Karpas-422 (cell line): ENCODE measurements around the gene FBN3. TPM values are rescaled to one million over a fixed set of nuclear protein-coding genes. Genes with fewer than 3 reads are reported as not detected.

ENCODE experiments used
- DNase-seq: peaks from one replicate; pipeline ENCODE4 v3.0.0-alpha.2; 2015
- H2AFZ ChIP-seq: fragments of 200-600 bp; sonication (generic); 2 replicates; pipeline ENCODE4 v1.6.1; 2014; ENCODE audit warnings: antibody characterized with exemption, low read length, mixed read lengths
- H3K27ac ChIP-seq: fragments of 200-600 bp; sonication (generic); 2 replicates; pipeline ENCODE4 v1.5.1; 2014; ENCODE audit warnings: mild to moderate bottlenecking, low read length, moderate library complexity
- H3K27me3 ChIP-seq: fragments of 200-600 bp; sonication (generic); 2 replicates; pipeline ENCODE4 v1.6.1; 2014; ENCODE audit warnings: low read length, mixed read lengths
- H3K36me3 ChIP-seq: fragments of 200-600 bp; sonication (generic); 2 replicates; pipeline ENCODE4 v1.6.1; 2014; ENCODE audit warnings: low read length, mixed read lengths; ENCODE audit not compliant: insufficient read depth
- H3K4me1 ChIP-seq: fragments of 200-600 bp; sonication (generic); 2 replicates; pipeline ENCODE4 v1.6.1; 2014; ENCODE audit warnings: mild to moderate bottlenecking, low read length, mixed read lengths
- H3K4me2 ChIP-seq: fragments of 200-600 bp; sonication (generic); 2 replicates; pipeline ENCODE4 v1.6.1; 2014; ENCODE audit warnings: low read length, low read depth, mild to moderate bottlenecking; ENCODE audit not compliant: poor library complexity, severe bottlenecking
- H3K4me3 ChIP-seq: fragments of 200-600 bp; sonication (generic); 2 replicates; pipeline ENCODE4 v1.5.1; 2014; ENCODE audit warnings: mild to moderate bottlenecking, antibody characterized with exemption, low read length, mixed read lengths
- H3K79me2 ChIP-seq: fragments of 200-600 bp; sonication (generic); 2 replicates; pipeline ENCODE4 v1.6.1; 2014; ENCODE audit warnings: mild to moderate bottlenecking, low read length, mixed read lengths
- H3K9ac ChIP-seq: fragments of 200-600 bp; sonication (generic); 2 replicates; pipeline ENCODE4 v1.6.0; 2014; ENCODE audit warnings: low read length
- H3K9me2 ChIP-seq: fragments of 200-600 bp; sonication (generic), shearing (Covaris generic); replicated peaks from 2 replicates; pipeline ENCODE4 v1.6.0; 2014; ENCODE audit warnings: mild to moderate bottlenecking, low read length, moderate library complexity; ENCODE audit not compliant: insufficient read depth
- H3K9me3 ChIP-seq: fragments of 300-700, 200-600 bp; sonication (generic); 2 replicates; pipeline ENCODE4 v1.6.1; 2014; ENCODE audit warnings: low read length, mixed read lengths
- H4K20me1 ChIP-seq: fragments of 200-600 bp; sonication (generic); 2 replicates; pipeline ENCODE4 v1.6.1; 2014; ENCODE audit warnings: mild to moderate bottlenecking, antibody characterized with exemption, low read length, low read depth; ENCODE audit not compliant: insufficient read depth
- total RNA-seq: library from RNA; depleted of rRNA; stranded (reverse); fragments of >200 nt; shearing (Covaris generic); gene quantifications from 2 replicates; pipeline ENCODE4 v1.2.3, GENCODE V29; 2014; ENCODE audit warnings: low replicate concordance

The FBN3 gene
- total RNA-seq, 1 experiment from 2014 or later, result not detected

- no peak overlapping the region for H3K4me3 ChIP-seq
- no peak overlapping the region for H3K9ac ChIP-seq
- H3K27ac ChIP-seq, result no peak overlapping the region
- H3K4me1 ChIP-seq, result no peaks in the 10 kb centered on the region
- no peak for DNase-seq
- no peaks in the 10 kb centered on the region for H3K36me3 ChIP-seq
- no peak overlapping the region for H2AFZ ChIP-seq
- H3K9me2 ChIP-seq, result no peaks in the 10 kb centered on the region
- H3K79me2 ChIP-seq, result no peaks in the 10 kb centered on the region
- H3K4me2 ChIP-seq, result no peak overlapping the region
- H3K27me3 ChIP-seq, result no peaks in the 10 kb centered on the region
- no peaks in the 10 kb centered on the region; the same call in 1 of the 2 replicates for H3K9me3 ChIP-seq
- H4K20me1 ChIP-seq, result no peaks in the 10 kb centered on the region
These were observed 74.0 kb downstream of the FBN3 start for GRCh38 chr19:8075158-8076074.

- Histone ChIP-seq H3K9me2 (no peaks in the 10 kb centered on the region), H3K79me2 (no peaks in the 10 kb centered on the region), H3K9ac (no peak overlapping the region), H4K20me1 (no peaks in the 10 kb centered on the region), H3K4me1 (no peaks in the 10 kb centered on the region), H3K27ac (no peak overlapping the region), H2AFZ (no peak overlapping the region), H3K9me3 (peaks cover 3% of the 10 kb centered on the region), H3K27me3 (no peaks in the 10 kb centered on the region), H3K36me3 (no peaks in the 10 kb centered on the region), H3K4me3 (no peak overlapping the region), H3K4me2 (no peak overlapping the region)
- DNase-seq, result no peak
These were observed 74.9 kb downstream of the FBN3 start for GRCh38 chr19:8074501-8074900.

GRCh38 chr19:8071912-8072311 is 77.5 kb downstream of the FBN3 start:
- no peak overlapping the region for H3K4me2 ChIP-seq
- peaks cover 10% of the 10 kb centered on the region for H3K9me3 ChIP-seq
- H3K27me3 ChIP-seq, result no peaks in the 10 kb centered on the region

GRCh38 chr19:8069096-8069973 is 80.1 kb downstream of the FBN3 start:
- Histone ChIP-seq H3K27ac (no peak overlapping the region), H3K4me3 (no peak overlapping the region), H3K4me2 (no peak overlapping the region), H3K79me2 (no peaks in the 10 kb centered on the region), H3K9ac (no peak overlapping the region), H3K27me3 (no peaks in the 10 kb centered on the region), H2AFZ (no peak overlapping the region), H3K4me1 (no peaks in the 10 kb centered on the region), H4K20me1 (no peaks in the 10 kb centered on the region), H3K9me3 (peaks cover 10% of the 10 kb centered on the region), H3K36me3 (no peaks in the 10 kb centered on the region), H3K9me2 (no peaks in the 10 kb centered on the region)
- DNase-seq, result peak; percentile 75

More at GRCh38 chr19:8071912-8072311, 77.5 kb downstream of the FBN3 start:
- H3K4me3 ChIP-seq, result no peak overlapping the region
- H3K9me2 ChIP-seq, result no peaks in the 10 kb centered on the region
- DNase-seq, result no peak
- H2AFZ ChIP-seq, result no peak overlapping the region
- no peak overlapping the region for H3K27ac ChIP-seq
- H4K20me1 ChIP-seq, result no peaks in the 10 kb centered on the region
- H3K79me2 ChIP-seq, result no peaks in the 10 kb centered on the region
- no peaks in the 10 kb centered on the region for H3K4me1 ChIP-seq
- H3K36me3 ChIP-seq, result no peaks in the 10 kb centered on the region
- H3K9ac ChIP-seq, result no peak overlapping the region

- no peak overlapping the region for H3K4me3 ChIP-seq
- H2AFZ ChIP-seq, result no peak overlapping the region
- no peak overlapping the region for H3K27ac ChIP-seq
- no peaks in the 10 kb centered on the region for H3K79me2 ChIP-seq
- no peaks in the 10 kb centered on the region for H3K9me2 ChIP-seq
- no peaks in the 10 kb centered on the region for H3K36me3 ChIP-seq
- peaks cover 10% of the 10 kb centered on the region for H3K9me3 ChIP-seq
- no peaks in the 10 kb centered on the region for H4K20me1 ChIP-seq
- no peaks in the 10 kb centered on the region for H3K4me1 ChIP-seq
- no peak overlapping the region for H3K9ac ChIP-seq
- H3K4me2 ChIP-seq, result no peak overlapping the region
- DNase-seq, result no peak
- H3K27me3 ChIP-seq, result no peaks in the 10 kb centered on the region
These were observed 83.5 kb downstream of the FBN3 start for GRCh38 chr19:8065875-8066261.

- Histone ChIP-seq H3K27ac (no peak overlapping the region), H3K4me2 (no peak overlapping the region), H2AFZ (no peak overlapping the region), H3K9me3 (peaks cover 10% of the 10 kb centered on the region), H3K9me2 (no peaks in the 10 kb centered on the region), H3K4me1 (no peaks in the 10 kb centered on the region), H3K27me3 (no peaks in the 10 kb centered on the region), H3K4me3 (no peak overlapping the region), H3K36me3 (no peaks in the 10 kb centered on the region), H3K79me2 (no peaks in the 10 kb centered on the region), H4K20me1 (no peaks in the 10 kb centered on the region), H3K9ac (no peak overlapping the region)
- no peak for DNase-seq
These were observed 84.2 kb downstream of the FBN3 start for GRCh38 chr19:8064911-8065874.

GRCh38 chr19:8057545-8058270 is 91.7 kb downstream of the FBN3 start:
- no peak overlapping the region for H2AFZ ChIP-seq
- no peak overlapping the region for H3K4me2 ChIP-seq
- DNase-seq, result no peak
- no peaks in the 10 kb centered on the region for H3K9me3 ChIP-seq
- no peaks in the 10 kb centered on the region for H4K20me1 ChIP-seq
- no peak overlapping the region for H3K9ac ChIP-seq
- no peaks in the 10 kb centered on the region for H3K9me2 ChIP-seq
- H3K27me3 ChIP-seq, result no peaks in the 10 kb centered on the region
- no peaks in the 10 kb centered on the region for H3K36me3 ChIP-seq
- H3K27ac ChIP-seq, result no peak overlapping the region
- H3K4me1 ChIP-seq, result no peaks in the 10 kb centered on the region
- no peak overlapping the region for H3K4me3 ChIP-seq
- H3K79me2 ChIP-seq, result no peaks in the 10 kb centered on the region
